CD14-positive monocyte (primary cell): ENCODE measurements around the gene CUBN. TPM values are rescaled to one million over a fixed set of nuclear protein-coding genes. Genes with fewer than 3 reads are reported as not detected.

Source experiments
- DNase-seq, 3 donors: peaks; one replicate each; pipeline ENCODE4 v3.0.0-alpha.2; 2011 to 2022
- H2AFZ ChIP-seq: 2 replicates; pipeline ENCODE4 v1.6.0; 2012; ENCODE audit warnings: mild to moderate bottlenecking, low read depth, low read length, inconsistent platforms; ENCODE audit not compliant: insufficient read depth, poor library complexity, severe bottlenecking
- H3K27ac ChIP-seq, 2 donors: 1 replicate in 1 of 2; 2 replicates in 1 of 2; pipeline ENCODE4 v1.5.1; 2012 to 2013; ENCODE audit warnings: low read length in 2 of 2, control low read depth in 1 of 2, inconsistent platforms in 1 of 2, low read depth in 1 of 2, mild to moderate bottlenecking in 1 of 2
- H3K27me3 ChIP-seq, 2 donors: one replicate each; pipeline versions ENCODE4 v1.6.0 to v1.6.1; 2011 to 2013; ENCODE audit warnings: low read length in 2 of 2; ENCODE audit not compliant: control insufficient read depth in 2 of 2, insufficient read depth in 2 of 2
- H3K36me3 ChIP-seq, 2 donors: replicated peaks in 1 of 2; 1 replicate in 1 of 2; 2 replicates in 1 of 2; pipeline versions ENCODE4 v1.5.1 to v1.6.1; 2012 to 2013; ENCODE audit warnings: low read length in 2 of 2, control low read depth in 1 of 2, inconsistent platforms in 1 of 2, mild to moderate bottlenecking in 1 of 2; ENCODE audit not compliant: insufficient read depth in 2 of 2, control insufficient read depth in 1 of 2
- H3K4me1 ChIP-seq, 2 donors: 1 replicate in 1 of 2; 2 replicates in 1 of 2; pipeline versions ENCODE4 v1.5.1 to v1.6.1; 2012 to 2013; ENCODE audit warnings: low read length in 2 of 2, control low read depth in 1 of 2, inconsistent platforms in 1 of 2, mild to moderate bottlenecking in 1 of 2, moderate library complexity in 1 of 2; ENCODE audit not compliant: insufficient read depth in 2 of 2, control insufficient read depth in 1 of 2
- H3K4me2 ChIP-seq: replicated peaks from 2 replicates; pipeline ENCODE3; 2012; ENCODE audit warnings: low read length, moderate library complexity, mild to moderate bottlenecking; ENCODE audit not compliant: poor library complexity, severe bottlenecking; ENCODE audit errors: extremely low read depth
- H3K4me3 ChIP-seq, 3 experiments: fragments of 200-600 bp in 1 of 3; sonication (generic) in 1 of 3; replicated peaks in 1 of 3; 1 replicate in 2 of 3; 2 replicates in 1 of 3; pipeline ENCODE4 v1.5.1; 2011 to 2013; ENCODE audit warnings: low read length in 3 of 3, mild to moderate bottlenecking in 3 of 3, control low read depth in 2 of 3, low read depth in 2 of 3, inconsistent platforms in 1 of 3, moderate library complexity in 1 of 3
- H3K79me2 ChIP-seq: 2 replicates; pipeline ENCODE4 v1.6.0; 2012; ENCODE audit warnings: mild to moderate bottlenecking, control low read depth, inconsistent platforms, low read length, moderate library complexity; ENCODE audit not compliant: insufficient read depth
- H3K9ac ChIP-seq: 2 replicates; pipeline ENCODE4 v1.6.0; 2017; ENCODE audit warnings: low read length, mild to moderate bottlenecking; ENCODE audit not compliant: insufficient read depth, poor library complexity, severe bottlenecking
- H3K9me3 ChIP-seq, 2 donors: replicated peaks in 1 of 2; 1 replicate in 1 of 2; 2 replicates in 1 of 2; pipeline versions ENCODE4 v1.5.1 to v1.6.1; 2012 to 2013; ENCODE audit warnings: low read length in 2 of 2, control low read depth in 1 of 2; ENCODE audit not compliant: control insufficient read depth in 1 of 2, insufficient read depth in 1 of 2
- H4K20me1 ChIP-seq: 2 replicates; pipeline ENCODE4 v1.6.0; 2012; ENCODE audit warnings: mild to moderate bottlenecking, low read length, control low read depth, moderate library complexity; ENCODE audit not compliant: insufficient read depth
- H3K27ac Mint-ChIP-seq, 7 donors: one replicate each; pipeline ENCODE4 v1.8.0; 2020; ENCODE audit warnings: mild to moderate bottlenecking in 7 of 7, mixed read lengths in 7 of 7, moderate library complexity in 6 of 7, inconsistent platforms in 2 of 7
- H3K27me3 Mint-ChIP-seq, 3 donors: one replicate each; pipeline ENCODE4 v1.8.0; 2021 to 2022; ENCODE audit warnings: low read depth in 3 of 3, mild to moderate bottlenecking in 3 of 3, mixed read lengths in 3 of 3, moderate library complexity in 3 of 3, inconsistent platforms in 1 of 3
- H3K36me3 Mint-ChIP-seq, 2 donors: one replicate each; pipeline ENCODE4 v1.8.0; 2020; ENCODE audit warnings: mixed read lengths in 2 of 2, inconsistent platforms in 1 of 2, mild to moderate bottlenecking in 1 of 2
- H3K4me1 Mint-ChIP-seq: one replicate; pipeline ENCODE4 v1.8.0; 2020; ENCODE audit warnings: mild to moderate bottlenecking, mixed read lengths
- H3K4me3 Mint-ChIP-seq, 2 donors: one replicate each; pipeline ENCODE4 v1.8.0; 2020; ENCODE audit warnings: mild to moderate bottlenecking in 2 of 2, mixed read lengths in 2 of 2, moderate library complexity in 1 of 2
- H3K9me3 Mint-ChIP-seq, 7 donors: one replicate each; pipeline ENCODE4 v1.8.0; 2020 to 2022; ENCODE audit warnings: mixed read lengths in 7 of 7, mild to moderate bottlenecking in 6 of 7, moderate library complexity in 6 of 7, inconsistent platforms in 2 of 7
- CTCF ChIP-seq: fragments of 200-600 bp; IDR thresholded peaks from one replicate; pipeline ENCODE4 v1.8.0; 2022; ENCODE audit warnings: antibody characterized with exemption, mild to moderate bottlenecking
- WGBS: methylation state at CpG from one replicate; pipeline ENCODE4 v1.1.5; 2013; ENCODE audit warnings: missing lambda C conversion rate; ENCODE audit not compliant: insufficient coverage; 5-methylcytosine and 5-hydroxymethylcytosine counted together
- intact Hi-C, 2 donors: fragments of 100-400 bp; cut with micrococcal nuclease; formaldehyde crosslinking; loops; one replicate each; pipeline versions ENCODE4 v1.15.0 to v1.15.1; 2023
- polyA plus RNA-seq, 3 donors: library from polyadenylated mRNA; depleted of rRNA in 1 of 3; unstranded in 2 of 3; stranded (reverse) in 1 of 3; fragments of 300-500 nt in 2 of 3; fragments of >200 nt in 1 of 3; fragmentation: Illumina TruSeq in 2 of 3; gene quantifications; 1 replicate in 2 of 3; 2 replicates in 1 of 3; pipeline ENCODE4 v1.2.3, GENCODE V29; 2012 to 2021

The CUBN gene
- polyA plus RNA-seq, 3 donors = 0.95 TPM; not detected in 2

- Mint-ChIP-seq H3K27me3 (peaks cover 2 to 8% (median 3%) of the 10 kb centered on the region in 3 donors), H3K27ac (no peak overlapping the region), H3K36me3 (no peaks in the 10 kb centered on the region), H3K9me3 (peaks cover 0 to 2% (median 0%) of the 10 kb centered on the region in 7 donors), H3K4me1 (peaks cover 20% of the 10 kb centered on the region), H3K4me3 (peak overlapping the region in 1 of 2 donors; percentile 16)
- H3K4me3 ChIP-seq = no peak overlapping the region
- WGBS = 94% methylated on average over 5 of the region's 5 CpGs
- intact Hi-C loops = no loop called here
- H4K20me1 ChIP-seq = no peaks in the 10 kb centered on the region
- no peaks in the 10 kb centered on the region for H3K36me3 ChIP-seq
- no peaks in the 10 kb centered on the region for H3K27me3 ChIP-seq
- H2AFZ ChIP-seq = no peak overlapping the region
- DNase-seq = no peak
- H3K79me2 ChIP-seq = no peaks in the 10 kb centered on the region
- H3K4me1 ChIP-seq = peaks cover 4 to 15% of the 10 kb centered on the region in 2 donors
- H3K27ac ChIP-seq = no peak overlapping the region
- TF ChIP-seq CTCF = no peak
- H3K9ac ChIP-seq = no peak overlapping the region
- H3K9me3 ChIP-seq = no peaks in the 10 kb centered on the region
- H3K4me2 ChIP-seq = no peak overlapping the region
These were observed 177.0 kb downstream of the CUBN start for GRCh38 chr10:16952610-16953009.

- H3K9me3 ChIP-seq = no peaks in the 10 kb centered on the region
- TF ChIP-seq CTCF = no peak
- no peak overlapping the region for H2AFZ ChIP-seq
- H4K20me1 ChIP-seq = no peaks in the 10 kb centered on the region
- intact Hi-C loops = no loop called here
- H3K4me1 Mint-ChIP-seq = peaks cover 20% of the 10 kb centered on the region
- H3K4me1 ChIP-seq = peaks cover 4 to 15% of the 10 kb centered on the region in 2 donors
- no peaks in the 10 kb centered on the region for H3K36me3 ChIP-seq
- no peak overlapping the region for H3K4me3 ChIP-seq
- H3K4me3 Mint-ChIP-seq = no peak overlapping the region
- no peak overlapping the region for H3K9ac ChIP-seq
- peaks cover 0 to 2% (median 0%) of the 10 kb centered on the region in 7 donors for H3K9me3 Mint-ChIP-seq
- no peaks in the 10 kb centered on the region for H3K27me3 ChIP-seq
- DNase-seq = no peak
- no peaks in the 10 kb centered on the region for H3K36me3 Mint-ChIP-seq
- peaks cover 2 to 6% (median 2%) of the 10 kb centered on the region in 3 donors for H3K27me3 Mint-ChIP-seq
- H3K4me2 ChIP-seq = no peak overlapping the region
- WGBS = 20% methylated on average over 1 of the region's 5 CpGs
- no peak overlapping the region for H3K27ac ChIP-seq
- H3K79me2 ChIP-seq = no peaks in the 10 kb centered on the region
- peak overlapping the region in 2 of 7 donors; percentile 18 to 23 for H3K27ac Mint-ChIP-seq
These were observed 177.5 kb downstream of the CUBN start for GRCh38 chr10:16952080-16952479.
